ENCODE measurements around the gene EFS.

The EFS gene

DNA sequence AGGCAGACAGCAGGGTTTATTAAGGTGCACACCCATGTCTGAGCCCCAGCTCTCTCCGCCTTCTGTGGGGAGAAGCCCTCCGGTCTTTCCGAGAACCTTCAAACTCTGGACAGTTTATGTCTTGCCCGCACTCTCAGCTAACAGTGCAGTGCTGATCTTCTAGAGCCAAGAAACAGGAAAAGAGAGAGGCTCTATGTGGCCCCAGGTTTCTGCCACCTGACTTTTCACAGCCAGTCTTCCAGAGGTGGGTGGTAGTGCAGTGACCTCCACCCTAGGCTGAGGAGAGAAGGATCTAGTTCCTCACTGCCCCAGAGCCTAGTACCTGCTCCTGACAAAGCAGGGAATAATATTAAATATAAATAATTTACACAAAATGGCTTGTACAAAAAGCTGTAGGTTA lies 8.3 kb downstream of the EFS start:
- no peak for DNase-seq
- H3K4me3 ChIP-seq (ENCODE audit: low read length), result no peak overlapping the region
- no peaks in the 10 kb centered on the region for H3K79me2 ChIP-seq (ENCODE audit: low read length)
- peaks cover 4% of the 10 kb centered on the region; the same call in 1 of the 2 replicates for H3K27me3 ChIP-seq (replicated peaks; ENCODE audit: insufficient read depth, low read length)
- no peaks in the 10 kb centered on the region for H3K36me3 ChIP-seq (replicated peaks; ENCODE audit: insufficient read depth, low read length)
- no peak overlapping the region for H3K9ac ChIP-seq (ENCODE audit: low read length)
- no peak overlapping the region for H3K4me2 ChIP-seq (ENCODE audit: low read depth, low read length)
- H2AFZ ChIP-seq (ENCODE audit: low read length), result no peak overlapping the region
- H3K9me2 ChIP-seq (replicated peaks; ENCODE audit: insufficient read depth, low read length), result no peaks in the 10 kb centered on the region
- no peaks in the 10 kb centered on the region for H3K9me3 ChIP-seq (replicated peaks; ENCODE audit: insufficient read depth, low read length)
- no peak for TF ChIP-seq EZH2phosphoT487 (IDR thresholded peaks at IDR 0.05; ENCODE audit: low read length)
- TF ChIP-seq, protein P1, sequence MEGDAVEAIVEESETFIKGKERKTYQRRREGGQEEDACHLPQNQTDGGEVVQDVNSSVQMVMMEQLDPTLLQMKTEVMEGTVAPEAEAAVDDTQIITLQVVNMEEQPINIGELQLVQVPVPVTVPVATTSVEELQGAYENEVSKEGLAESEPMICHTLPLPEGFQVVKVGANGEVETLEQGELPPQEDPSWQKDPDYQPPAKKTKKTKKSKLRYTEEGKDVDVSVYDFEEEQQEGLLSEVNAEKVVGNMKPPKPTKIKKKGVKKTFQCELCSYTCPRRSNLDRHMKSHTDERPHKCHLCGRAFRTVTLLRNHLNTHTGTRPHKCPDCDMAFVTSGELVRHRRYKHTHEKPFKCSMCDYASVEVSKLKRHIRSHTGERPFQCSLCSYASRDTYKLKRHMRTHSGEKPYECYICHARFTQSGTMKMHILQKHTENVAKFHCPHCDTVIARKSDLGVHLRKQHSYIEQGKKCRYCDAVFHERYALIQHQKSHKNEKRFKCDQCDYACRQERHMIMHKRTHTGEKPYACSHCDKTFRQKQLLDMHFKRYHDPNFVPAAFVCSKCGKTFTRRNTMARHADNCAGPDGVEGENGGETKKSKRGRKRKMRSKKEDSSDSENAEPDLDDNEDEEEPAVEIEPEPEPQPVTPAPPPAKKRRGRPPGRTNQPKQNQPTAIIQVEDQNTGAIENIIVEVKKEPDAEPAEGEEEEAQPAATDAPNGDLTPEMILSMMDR (IDR thresholded peaks at IDR 0.05; ENCODE audit: low read length), result no peak
- TF ChIP-seq EZH2 (optimal IDR thresholded peaks at IDR 0.05; ENCODE audit: low read depth, low read length), result no peak
- no peak overlapping the region for H3K27ac ChIP-seq (ENCODE audit: low read length)
- no peaks in the 10 kb centered on the region for H3F3A ChIP-seq (ENCODE audit: insufficient read depth, low read length)
- no peaks in the 10 kb centered on the region for H3K4me1 ChIP-seq (ENCODE audit: low read length)
- H4K20me1 ChIP-seq (ENCODE audit: insufficient read depth, low read length), result no peaks in the 10 kb centered on the region

DNA sequence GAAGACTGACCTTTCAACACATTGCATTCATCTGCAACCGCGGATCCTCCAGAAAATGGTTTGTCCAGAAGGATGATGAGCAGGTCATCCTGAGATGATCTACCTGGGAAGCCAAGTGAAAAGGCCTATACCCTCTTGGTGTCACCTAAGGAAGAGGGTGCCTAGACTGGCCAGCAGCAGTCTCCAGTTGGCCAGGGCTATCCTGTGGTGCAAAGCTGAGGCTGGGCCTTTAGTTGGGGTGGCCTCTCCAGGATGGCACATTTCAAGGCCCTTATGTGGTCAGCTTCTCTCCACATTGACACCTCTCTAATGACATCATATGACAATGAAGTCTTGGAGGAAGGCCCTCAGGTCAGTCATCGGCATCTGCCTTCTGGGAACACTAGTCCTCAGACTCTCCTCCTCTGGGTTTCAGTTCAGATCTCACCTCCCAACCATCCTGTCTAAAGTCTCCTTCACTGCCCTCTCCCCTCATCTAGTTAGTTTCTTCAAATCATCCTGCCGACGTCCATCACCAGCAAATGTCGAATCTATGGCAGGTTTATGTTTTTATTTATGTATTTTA lies 9.0 kb downstream of the EFS start:
- Histone ChIP-seq H3K9me3 (replicated peaks; ENCODE audit: insufficient read depth, low read length) (no peaks in the 10 kb centered on the region), H3K4me1 (ENCODE audit: low read length) (no peaks in the 10 kb centered on the region), H4K20me1 (ENCODE audit: insufficient read depth, low read length) (no peaks in the 10 kb centered on the region), H3K36me3 (replicated peaks; ENCODE audit: insufficient read depth, low read length) (no peaks in the 10 kb centered on the region), H3K79me2 (ENCODE audit: low read length) (no peaks in the 10 kb centered on the region), H3K9ac (ENCODE audit: low read length) (no peak overlapping the region), H3K27ac (ENCODE audit: low read length) (no peak overlapping the region), H3F3A (ENCODE audit: insufficient read depth, low read length) (no peaks in the 10 kb centered on the region), H3K9me2 (replicated peaks; ENCODE audit: insufficient read depth, low read length) (no peaks in the 10 kb centered on the region), H3K4me2 (ENCODE audit: low read depth, low read length) (no peak overlapping the region), H2AFZ (ENCODE audit: low read length) (no peak overlapping the region), H3K4me3 (ENCODE audit: low read length) (no peak overlapping the region), H3K27me3 (replicated peaks; ENCODE audit: insufficient read depth, low read length) (peaks cover 5% of the 10 kb centered on the region)
- TF ChIP-seq EZH2 (optimal IDR thresholded peaks at IDR 0.05; ENCODE audit: low read depth, low read length), result no peak
- TF ChIP-seq, protein P1 (IDR thresholded peaks at IDR 0.05; ENCODE audit: low read length), result no peak
- DNase-seq, result no peak

DNA sequence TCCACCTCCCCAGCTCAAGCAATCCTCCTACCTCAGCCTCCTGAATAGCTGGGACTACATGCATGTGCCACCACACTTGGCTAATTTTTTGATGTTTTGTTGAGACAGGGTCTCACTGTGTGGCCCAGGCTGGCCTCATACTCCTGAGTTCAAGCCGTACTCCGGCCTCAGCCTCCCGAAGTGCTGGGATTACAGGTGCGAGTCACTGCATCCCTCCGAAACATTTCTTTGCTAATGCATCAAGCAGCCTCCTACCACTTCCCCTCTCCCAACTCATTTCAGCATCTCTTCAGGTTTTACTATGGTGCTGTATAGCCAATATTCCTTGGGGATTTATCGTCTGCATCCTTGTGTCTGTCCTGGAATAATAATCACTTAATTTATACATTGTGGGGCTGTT lies 10.0 kb downstream of the EFS start:
- no peak for TF ChIP-seq EZH2phosphoT487 (IDR thresholded peaks at IDR 0.05; ENCODE audit: low read length)
- TF ChIP-seq, protein P1 (IDR thresholded peaks at IDR 0.05; ENCODE audit: low read length), result no peak
- no peak for TF ChIP-seq EZH2 (optimal IDR thresholded peaks at IDR 0.05; ENCODE audit: low read depth, low read length)
- no peak overlapping the region for H3K4me3 ChIP-seq (ENCODE audit: low read length)
- no peaks in the 10 kb centered on the region for H3K4me1 ChIP-seq (ENCODE audit: low read length)
- H3K9me3 ChIP-seq (replicated peaks; ENCODE audit: insufficient read depth, low read length), result no peaks in the 10 kb centered on the region
- no peak overlapping the region for H3K4me2 ChIP-seq (ENCODE audit: low read depth, low read length)
- H3K79me2 ChIP-seq (ENCODE audit: low read length), result no peaks in the 10 kb centered on the region
- H4K20me1 ChIP-seq (ENCODE audit: insufficient read depth, low read length), result no peaks in the 10 kb centered on the region
- H3K36me3 ChIP-seq (replicated peaks; ENCODE audit: insufficient read depth, low read length), result no peaks in the 10 kb centered on the region
- no peak for DNase-seq
- no peak overlapping the region for H3K9ac ChIP-seq (ENCODE audit: low read length)
- no peaks in the 10 kb centered on the region for H3F3A ChIP-seq (ENCODE audit: insufficient read depth, low read length)
- H3K9me2 ChIP-seq (replicated peaks; ENCODE audit: insufficient read depth, low read length), result no peaks in the 10 kb centered on the region
- no peak overlapping the region for H2AFZ ChIP-seq (ENCODE audit: low read length)
- H3K27me3 ChIP-seq (replicated peaks; ENCODE audit: insufficient read depth, low read length), result peaks cover 5% of the 10 kb centered on the region
- H3K27ac ChIP-seq (ENCODE audit: low read length), result no peak overlapping the region

Data from MM.1S (cell line).